NCI-H774 (cell line): ENCODE measurements around the gene DLX2.
A peak's percentile ranks its signal among the peaks of the same experiment; 100 is the strongest.

ENCODE experiments used
- DNase-seq: peaks from one replicate; lab custom pipeline; 2025; lab: John Stamatoyannopoulos, UW

The DLX2 gene

GRCh38 chr2:172107690-172108586, 5.2 kb upstream of the DLX2 start:
- no peak for DNase-seq

GRCh38 chr2:172106108-172106961, 3.6 kb upstream of the DLX2 start:
- DNase-seq: peak; percentile 31

- DNase-seq: no peak
Measured at GRCh38 chr2:172105471-172106107, 2.9 kb upstream of the DLX2 start.

GRCh38 chr2:172103471-172104272, 972 bp upstream of the DLX2 start:
- peak; percentile 85 for DNase-seq

GRCh38 chr2:172101821-172102390, 794 bp downstream of the DLX2 start:
- no peak for DNase-seq

- DNase-seq: no peak
Measured at GRCh38 chr2:172100935-172101820, 1.5 kb downstream of the DLX2 start.

GRCh38 chr2:172100080-172100934, 2.4 kb downstream of the DLX2 start:
- no peak for DNase-seq

- no peak for DNase-seq
Measured at GRCh38 chr2:172099472-172100079, 3.1 kb downstream of the DLX2 start.

- no peak for DNase-seq
Measured at GRCh38 chr2:172098650-172099471, 3.8 kb downstream of the DLX2 start.

- DNase-seq: no peak
Measured at GRCh38 chr2:172098287-172098649, 4.4 kb downstream of the DLX2 start.

GRCh38 chr2:172097557-172098131, 5.1 kb downstream of the DLX2 start:
- no peak for DNase-seq

GRCh38 chr2:172096626-172097547, 5.8 kb downstream of the DLX2 start:
- no peak for DNase-seq

GRCh38 chr2:172095905-172096625, 6.6 kb downstream of the DLX2 start:
- DNase-seq: peak; percentile 43

- DNase-seq: no peak
Measured at GRCh38 chr2:172095146-172095904, 7.4 kb downstream of the DLX2 start.
